Suppressor macrophage treated with lipopolysaccharide for 4 hours (primary cell): ENCODE results near the gene KDM6B.
A peak's percentile ranks its signal among the peaks of the same experiment; 100 is the strongest.

Source experiments
- DNase-seq: peaks from one replicate; pipeline ENCODE4 v3.0.0-alpha.2; 2020

KDM6B gene

DNA sequence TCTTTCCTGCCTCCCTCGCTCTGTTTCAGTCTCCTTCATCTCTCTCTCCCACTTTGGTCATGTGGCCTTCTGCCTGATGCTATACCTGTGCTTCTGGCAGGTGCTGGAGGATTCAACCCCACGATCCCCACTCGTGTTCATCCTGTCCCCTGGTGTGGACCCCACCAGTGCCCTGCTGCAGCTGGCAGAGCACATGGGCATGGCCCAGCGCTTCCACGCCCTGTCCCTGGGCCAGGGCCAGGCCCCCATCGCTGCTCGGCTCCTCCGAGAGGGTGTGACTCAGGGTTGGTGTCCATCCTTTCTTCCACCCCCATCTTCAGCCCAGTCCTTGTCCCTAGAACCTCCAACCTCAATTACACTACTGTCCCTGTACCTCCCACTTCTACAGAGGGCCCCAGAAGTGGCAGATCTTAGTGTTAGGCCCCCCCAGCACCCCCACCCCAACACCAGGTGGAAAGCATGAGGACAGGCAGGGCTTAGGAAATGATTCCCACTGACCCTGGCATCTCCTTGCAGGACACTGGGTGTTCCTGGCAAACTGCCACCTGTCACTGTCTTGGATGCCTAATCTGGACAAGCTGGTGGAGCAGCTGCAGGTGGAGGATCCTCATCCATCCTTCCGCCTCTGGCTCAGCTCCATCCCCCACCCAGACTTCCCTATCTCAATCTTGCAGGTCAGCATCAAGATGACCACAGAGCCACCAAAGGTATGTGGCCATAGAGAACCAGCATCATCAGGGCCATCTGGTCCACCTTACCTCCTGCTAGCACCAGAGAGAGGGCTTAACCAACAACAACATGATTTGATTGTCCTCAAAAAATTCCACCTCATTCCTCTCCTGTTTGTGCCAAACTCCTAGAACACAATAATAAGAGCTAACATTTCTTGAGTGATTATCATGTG is 9.7 kb upstream of the KDM6B start:
- no peak for DNase-seq

DNA sequence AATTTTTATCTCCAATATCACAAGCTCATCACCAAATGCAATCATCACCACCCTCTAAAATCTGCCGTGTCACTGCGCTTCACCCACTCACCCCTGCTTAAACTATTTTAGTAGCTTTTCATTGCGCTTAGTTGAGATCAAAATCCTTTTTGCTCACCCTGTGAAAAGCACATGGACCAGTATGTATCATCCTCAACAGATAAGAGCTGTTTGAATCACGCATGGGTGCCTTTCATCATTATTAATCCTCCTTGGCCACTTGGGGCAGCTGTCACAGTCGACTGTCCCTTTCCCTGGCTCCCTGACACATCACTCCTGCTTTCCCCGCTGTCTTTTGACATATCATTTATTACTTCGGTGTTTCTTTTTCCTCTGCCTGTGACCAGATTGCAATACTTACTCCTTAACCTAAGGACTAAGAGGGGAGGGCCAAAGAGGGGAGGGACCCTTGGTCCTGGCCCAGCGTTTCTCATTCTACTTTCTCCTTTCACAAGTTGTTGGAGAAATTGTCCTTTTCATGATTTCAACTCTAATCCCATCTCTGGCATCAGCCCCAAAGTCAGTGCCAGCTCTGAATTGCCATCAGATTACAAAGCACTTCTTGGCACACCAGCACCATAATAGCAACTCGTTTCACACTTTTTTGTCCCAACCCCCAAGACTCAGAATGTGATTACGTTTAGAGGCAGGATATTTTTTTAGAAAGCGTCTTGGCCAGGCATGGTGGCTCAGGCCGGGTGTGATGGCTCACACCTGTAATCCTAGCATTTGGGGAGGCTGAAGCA is 8.6 kb upstream of the KDM6B start:
- DNase-seq: peak; percentile 40

DNA sequence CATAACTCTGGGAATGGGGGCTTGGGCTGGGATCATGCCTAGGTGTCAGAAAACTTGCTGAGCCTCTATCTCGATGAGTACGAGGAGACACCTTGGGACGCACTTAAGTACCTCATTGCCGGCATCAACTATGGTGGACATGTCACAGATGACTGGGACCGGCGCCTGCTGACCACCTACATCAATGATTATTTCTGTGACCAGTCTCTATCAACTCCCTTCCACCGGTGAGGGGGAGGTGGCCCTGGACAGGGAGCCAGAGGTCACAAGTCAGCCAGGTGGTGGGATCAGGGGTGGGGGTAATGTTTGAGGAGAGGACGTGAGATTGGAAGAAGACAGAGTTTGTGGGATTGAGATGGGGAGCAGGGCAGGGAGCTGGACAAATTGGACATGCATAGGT is 3.4 kb upstream of the KDM6B start:
- no peak for DNase-seq

DNA sequence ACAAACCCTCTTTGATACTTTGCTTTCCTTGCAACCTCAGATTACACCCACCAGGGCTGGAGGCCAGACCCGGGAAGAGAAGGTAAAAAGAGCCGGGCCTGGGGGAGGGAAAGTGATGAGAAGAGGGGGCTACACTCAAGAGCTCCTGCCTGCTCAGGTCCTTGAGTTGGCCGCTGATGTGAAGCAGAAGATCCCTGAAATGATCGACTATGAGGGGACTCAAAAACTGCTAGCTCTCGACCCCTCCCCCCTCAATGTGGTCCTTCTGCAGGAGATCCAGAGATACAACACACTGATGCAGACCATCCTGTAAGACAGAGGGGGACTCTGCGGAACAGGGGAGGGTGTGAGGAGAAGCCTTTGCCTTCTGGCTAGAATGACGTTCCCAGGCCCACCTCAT is 2.8 kb upstream of the KDM6B start:
- DNase-seq: no peak

- no peak for DNase-seq
Measured at GRCh38 chr17:7832431-7832830, 1.6 kb upstream of the KDM6B start.

DNA sequence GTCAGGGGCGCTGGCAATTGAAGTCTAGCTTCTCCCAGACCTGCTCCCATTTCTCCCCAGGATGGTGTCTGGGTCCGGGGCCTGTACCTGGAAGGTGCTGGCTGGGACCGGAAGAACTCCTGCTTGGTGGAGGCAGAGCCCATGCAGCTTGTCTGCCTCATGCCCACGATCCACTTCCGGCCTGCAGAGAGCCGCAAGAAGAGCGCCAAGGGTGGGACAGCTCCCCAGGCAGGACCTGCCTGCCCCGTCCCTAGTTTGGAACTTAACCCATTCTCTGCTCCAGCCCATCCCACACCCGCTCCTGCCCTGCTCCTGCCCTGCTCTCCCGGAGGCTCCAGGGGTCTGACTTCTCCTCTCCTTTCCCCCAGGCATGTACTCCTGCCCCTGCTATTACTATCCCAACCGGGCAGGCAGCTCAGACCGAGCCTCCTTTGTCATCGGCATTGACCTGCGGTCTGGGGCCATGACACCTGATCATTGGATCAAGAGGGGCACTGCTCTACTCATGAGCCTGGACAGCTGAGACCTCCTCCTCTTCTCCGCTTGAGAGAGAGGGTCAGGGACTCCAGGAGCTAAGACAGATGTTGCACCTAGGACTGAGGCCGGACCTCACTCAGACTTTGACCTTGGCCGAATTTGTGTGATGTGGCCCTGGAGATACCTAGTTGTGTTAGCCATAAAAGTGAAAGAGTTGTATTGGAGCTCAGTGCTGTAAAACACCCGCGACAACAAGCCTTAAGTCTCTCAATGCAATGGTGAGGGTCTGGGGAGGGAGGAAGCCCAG is 814 bp upstream of the KDM6B start:
- no peak for DNase-seq

GRCh38 chr17:7834542-7834956 is 532 bp downstream of the KDM6B start:
- peak; percentile 88 for DNase-seq

DNA sequence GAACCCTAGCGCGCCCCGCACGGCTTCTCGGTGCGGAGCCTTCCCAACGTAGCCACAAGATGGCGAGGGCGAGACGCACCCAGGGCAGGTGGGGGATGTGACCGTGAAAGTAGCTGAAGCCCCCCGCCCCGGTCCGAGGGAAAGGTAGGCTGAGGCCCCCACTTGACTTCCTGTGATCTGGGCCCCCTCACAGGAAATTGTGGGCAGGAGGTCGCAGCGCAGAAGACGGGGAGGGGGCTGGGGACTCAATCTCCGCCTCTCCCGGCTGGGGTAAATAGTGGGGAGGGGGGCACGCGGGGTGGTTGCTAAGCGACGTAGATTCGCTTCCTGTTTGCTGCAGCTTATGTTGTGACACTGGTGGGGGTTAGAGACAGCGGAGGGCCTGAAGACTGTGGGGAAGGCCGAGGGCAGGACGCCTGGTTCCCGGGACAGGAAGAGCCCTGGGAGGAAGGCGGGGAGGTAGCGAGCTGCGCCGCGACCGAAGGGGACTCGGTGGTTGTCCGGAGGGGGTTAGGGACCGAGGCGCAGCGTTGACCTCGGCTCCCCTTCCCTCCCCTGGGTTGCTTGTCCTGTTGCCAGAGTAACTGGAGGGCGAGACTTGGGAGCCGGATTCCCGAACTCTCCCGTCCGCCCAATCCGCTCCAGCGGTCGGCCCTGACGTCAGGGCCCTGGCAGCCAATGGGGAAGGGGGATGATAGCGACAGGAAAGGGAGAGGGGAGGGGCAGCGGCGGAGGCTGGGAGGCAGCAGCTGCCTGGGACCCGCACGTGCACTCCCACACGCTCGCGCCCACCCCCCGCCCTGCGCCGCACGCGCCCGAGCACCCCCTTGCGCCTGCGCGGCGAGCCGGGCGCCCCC is 1.2 kb downstream of the KDM6B start:
- peak; percentile 97 for DNase-seq

GRCh38 chr17:7835814-7836595 is 2.0 kb downstream of the KDM6B start:
- DNase-seq: peak; percentile 61

DNA sequence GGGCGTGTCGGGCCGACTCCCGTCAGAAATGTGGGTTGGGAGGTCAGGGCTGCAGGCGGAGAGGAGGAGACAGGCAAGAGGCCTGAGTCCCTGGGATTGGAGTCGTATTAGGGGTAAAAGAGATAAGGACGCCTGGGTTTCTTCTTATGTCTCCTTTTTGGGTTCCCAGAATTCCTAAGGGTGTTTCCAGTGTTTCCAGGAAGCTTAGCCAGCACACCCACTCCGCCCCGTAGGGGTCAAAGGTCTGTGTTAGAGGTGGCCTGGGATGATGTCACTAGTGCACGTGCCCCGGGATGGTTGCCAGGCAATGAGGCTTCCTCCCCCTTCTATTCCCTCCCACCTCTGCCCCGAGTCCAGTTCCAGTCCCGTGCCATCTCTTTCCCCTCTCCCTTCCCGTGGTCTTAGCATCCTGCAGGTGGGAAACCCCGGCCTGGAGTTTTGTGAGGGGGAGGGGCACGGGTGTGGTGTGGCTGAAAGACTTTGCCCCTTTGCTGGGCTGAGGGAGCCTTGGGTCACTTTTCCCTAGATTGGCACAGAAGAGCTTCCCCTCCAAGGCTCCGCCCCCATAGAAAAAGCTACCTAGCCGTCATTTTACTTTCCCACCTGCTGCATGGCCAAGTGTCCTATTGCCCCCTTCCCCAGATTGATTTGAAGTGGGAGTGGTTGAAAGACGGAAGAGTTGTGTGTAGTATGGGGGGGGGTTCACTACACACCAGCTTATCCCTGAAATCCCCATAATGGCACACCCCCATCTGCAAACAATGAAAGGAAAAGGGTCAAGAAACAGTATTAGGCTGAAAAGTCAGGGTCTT is 2.8 kb downstream of the KDM6B start:
- peak; percentile 92 for DNase-seq

GRCh38 chr17:7837408-7838088 is 3.5 kb downstream of the KDM6B start:
- peak; percentile 65 for DNase-seq

- peak; percentile 51 for DNase-seq
Measured at GRCh38 chr17:7838090-7839075, 4.4 kb downstream of the KDM6B start.

DNA sequence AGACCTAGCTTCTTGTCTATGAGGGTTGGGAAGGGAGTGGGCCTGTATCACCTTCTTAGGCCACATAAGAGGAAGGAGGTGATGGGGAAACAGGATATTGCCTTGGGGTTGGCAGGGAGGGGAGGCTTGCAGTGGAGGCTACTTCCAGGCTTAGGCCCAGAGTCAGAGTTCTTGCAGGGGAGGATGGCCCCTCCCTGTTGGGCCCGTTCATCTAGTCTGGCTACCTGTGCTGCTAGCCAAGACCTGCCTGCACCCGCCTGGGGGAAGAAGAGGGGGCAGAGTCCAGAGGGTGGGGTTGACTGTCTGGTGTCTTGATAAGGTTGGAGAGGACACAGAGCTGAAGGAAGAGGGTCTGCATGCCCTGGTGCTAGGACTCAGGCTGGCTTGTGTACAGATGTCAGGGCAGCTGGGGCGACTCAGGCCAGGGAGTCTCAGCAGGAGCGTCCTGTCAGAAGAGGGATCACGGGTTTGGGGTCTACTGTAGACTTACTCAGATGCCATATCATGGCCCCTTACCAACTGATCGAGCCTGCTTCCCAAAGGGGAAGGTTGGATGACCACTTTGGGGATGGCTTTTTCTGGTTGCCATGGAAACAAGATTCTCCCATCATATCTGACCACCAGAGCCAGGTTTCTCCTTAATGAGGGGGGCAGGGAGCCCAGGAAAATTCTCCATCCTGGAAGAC is 5.3 kb downstream of the KDM6B start:
- peak; percentile 46 for DNase-seq

DNA sequence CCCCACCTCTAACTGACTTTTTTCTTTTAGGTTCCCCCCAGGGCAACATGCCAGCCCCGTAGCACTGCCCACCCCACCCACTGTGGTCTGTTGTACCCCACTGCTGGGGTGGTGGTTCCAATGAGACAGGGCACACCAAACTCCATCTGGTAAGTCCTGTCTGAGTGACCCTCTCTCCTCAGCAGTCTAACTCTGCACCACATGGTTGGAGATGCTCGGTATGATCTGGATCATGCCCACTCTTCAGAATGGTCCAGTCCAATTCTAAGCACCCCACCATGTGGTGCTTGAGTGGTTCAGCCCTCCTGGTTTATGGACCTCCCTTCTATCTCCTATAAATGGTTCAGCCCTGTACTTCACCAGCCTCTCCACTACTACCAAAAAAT is 5.9 kb downstream of the KDM6B start:
- no peak for DNase-seq

DNA sequence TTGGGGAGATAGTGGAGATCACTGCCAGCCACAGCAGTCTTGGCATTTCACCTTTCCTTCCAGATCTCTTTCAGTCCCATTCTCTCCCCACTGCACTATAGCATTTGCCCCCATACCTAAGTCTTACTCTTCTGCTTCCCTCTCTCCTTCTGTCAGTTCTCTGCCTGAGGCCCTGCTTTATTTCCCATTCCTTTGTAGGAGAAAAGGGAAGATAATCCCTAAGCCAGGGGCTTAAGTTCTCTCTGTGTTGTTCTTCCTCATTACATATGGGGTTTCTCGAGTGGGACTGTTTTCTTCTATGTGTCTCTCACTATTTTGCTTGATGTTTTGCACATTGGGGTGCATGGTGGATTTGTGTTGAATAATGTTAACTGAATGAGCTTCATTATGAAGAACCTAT is 6.4 kb downstream of the KDM6B start:
- no peak for DNase-seq

GRCh38 chr17:7840875-7841274 is 6.9 kb downstream of the KDM6B start:
- no peak for DNase-seq

- DNase-seq: peak; percentile 97
Measured at GRCh38 chr17:7841396-7841914, 7.4 kb downstream of the KDM6B start.

DNA sequence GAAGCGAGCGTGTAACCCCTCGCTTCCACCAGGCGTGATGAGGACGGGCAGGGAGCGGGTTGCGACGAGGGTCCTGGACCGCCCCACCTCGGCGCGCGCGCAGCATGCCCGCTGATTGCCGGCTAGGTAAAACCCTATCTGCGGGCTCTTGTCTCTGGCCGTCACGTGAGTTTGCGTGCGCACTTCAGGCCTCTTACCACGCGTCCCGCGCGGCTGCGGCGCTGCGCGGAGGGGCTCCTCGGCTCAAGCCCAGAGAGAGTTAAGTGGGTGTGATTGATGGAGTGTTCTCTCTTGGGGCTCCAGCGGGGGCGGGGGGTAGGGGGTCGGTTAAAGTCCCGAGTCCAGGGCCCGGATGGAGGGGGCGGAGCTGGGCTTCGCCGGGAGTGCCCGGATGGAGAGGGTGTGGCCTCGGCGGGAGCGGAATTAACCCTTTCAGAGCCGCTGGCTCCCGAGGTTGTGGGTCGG is 7.9 kb downstream of the KDM6B start:
- DNase-seq: peak; percentile 91
